ENCODE measurements around the gene CRNN.

Gene CRNN

DNA sequence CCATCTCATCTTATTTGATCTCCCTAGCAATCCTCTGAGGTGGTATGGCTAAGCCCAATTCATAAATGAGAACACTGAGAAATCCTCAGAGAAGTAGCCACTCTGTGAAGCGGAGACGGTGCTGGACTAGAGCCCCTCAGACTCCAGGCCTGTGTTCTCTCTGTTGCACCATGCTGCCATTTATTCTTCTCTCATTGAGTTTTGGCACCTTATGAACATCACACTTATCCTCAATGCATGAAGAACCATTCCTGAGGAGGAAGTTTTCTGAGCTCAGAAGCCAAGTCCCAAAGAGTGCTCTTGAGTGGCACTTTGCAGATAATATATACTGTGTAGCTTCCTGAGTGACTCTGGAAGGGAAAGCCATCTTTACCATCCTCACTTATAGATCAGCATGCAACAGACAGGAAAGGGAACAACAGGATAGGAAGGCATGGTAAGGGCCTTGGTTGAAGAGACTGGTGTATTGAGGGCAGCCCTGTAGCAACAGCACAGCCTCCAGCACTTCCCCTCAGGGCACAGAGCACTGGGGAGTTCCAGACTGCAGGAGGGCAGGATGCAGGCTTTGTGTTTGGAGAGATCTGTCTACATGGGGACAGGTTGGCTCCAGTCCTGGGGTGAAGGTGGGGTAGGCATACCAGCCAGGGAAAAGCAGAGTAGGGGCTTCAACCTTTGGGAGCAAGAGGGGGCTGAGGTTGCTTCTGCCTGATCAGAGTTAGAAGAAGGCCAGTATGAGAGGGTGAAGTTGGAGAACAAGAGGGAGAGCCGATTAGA is 1.6 kb upstream of the CRNN start:
- DNase-seq, result no peak

DNA sequence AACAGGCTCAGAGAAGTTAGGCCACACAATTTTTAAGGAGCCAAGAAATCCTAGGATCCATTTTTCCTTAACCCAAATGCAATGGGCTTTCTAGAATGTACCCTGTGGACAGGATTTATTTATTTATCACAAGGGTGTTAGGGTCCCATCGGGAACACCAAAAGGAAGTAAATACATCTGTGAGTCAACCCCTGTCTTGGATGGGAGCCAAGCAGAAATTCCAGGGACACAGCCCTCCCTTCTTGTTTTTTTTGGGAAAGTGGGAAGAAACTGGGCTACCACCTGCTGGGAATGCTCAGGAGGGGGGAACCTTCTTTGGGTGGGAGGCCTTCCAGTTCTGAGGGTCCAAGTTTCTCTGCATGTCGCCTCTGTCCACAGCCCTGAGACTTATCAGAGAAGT is 1.3 kb downstream of the CRNN start:
- DNase-seq, result no peak

DNA sequence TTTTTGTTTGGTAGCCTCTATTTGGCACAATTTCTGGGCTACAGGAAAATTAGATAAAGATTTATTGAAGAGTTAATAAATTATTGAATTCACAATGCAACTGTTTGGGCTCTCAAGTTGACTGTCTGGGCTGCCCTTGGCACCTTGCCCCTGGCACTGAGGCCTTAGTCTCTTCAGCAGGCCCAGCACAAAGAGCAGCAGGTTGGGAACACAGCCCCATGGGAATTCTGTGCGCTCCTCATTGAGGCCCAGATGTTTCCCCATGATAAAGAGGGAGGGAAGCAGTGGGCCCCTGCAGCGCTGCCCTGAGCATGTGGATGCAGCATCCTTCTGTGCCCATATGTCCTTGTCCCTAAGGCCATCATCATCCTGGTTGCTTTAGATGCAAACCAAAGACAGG is 2.9 kb downstream of the CRNN start:
- no peak for DNase-seq

DNA sequence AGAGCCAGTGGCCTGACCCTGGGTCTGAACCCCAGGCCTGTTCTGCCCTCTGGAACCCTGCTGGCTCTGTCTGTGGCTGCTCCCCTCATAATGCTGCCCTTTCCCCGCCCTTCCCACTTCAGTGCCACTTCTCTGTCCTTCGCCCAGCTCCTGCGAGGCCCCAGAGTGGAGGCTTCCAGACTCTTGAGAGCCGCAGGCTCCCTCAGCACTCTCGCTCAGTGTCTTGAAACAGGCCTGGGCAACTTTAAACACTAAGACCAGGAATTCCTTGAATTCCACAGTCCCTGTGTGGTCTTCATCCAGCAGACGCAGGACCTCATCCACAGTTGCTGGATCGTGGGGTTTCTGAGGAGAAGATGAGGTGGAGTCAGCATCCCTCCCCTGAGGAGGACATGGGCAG is 3.5 kb downstream of the CRNN start:
- no peak for DNase-seq

DNA sequence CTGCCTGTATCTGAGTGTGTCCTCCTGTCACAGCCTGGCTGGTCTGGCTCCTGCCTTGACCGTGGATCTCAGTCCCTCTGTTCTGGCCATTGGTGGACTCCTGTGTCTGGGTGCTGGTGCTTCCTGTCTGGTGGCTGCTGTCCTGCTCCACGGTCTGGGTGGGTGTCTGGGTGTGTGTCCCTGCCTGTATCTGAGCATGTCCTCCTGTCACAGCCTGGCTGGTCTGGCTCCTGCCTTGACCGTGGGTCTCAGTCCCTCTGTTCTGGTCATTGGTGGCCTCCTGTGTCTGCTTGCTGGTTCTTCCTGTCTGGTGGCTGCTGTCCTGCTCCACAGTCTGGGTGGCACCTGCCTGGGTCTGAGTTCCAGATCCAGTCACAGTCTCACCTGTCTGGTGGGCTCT is 4.0 kb downstream of the CRNN start:
- DNase-seq, result no peak

DNA sequence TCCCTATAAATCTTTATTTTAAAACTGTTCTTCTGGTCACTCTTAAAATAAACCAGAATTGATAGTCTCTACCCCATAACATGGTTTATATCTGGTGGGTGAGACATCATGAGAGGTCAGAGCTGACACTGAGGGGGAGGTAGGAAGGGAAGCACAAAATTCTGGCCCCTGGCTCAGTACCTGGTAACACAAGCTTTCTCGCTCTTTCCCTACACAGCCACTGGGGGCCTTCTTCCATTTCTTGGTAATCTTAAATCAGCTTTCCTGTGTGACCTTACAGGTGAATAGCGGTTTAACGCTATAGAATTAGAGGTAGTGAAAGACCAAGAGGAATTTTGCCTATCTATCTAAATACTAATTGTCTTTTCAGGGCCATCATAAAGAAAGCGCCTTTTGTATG is 5.4 kb downstream of the CRNN start:
- no peak for DNase-seq

DNA sequence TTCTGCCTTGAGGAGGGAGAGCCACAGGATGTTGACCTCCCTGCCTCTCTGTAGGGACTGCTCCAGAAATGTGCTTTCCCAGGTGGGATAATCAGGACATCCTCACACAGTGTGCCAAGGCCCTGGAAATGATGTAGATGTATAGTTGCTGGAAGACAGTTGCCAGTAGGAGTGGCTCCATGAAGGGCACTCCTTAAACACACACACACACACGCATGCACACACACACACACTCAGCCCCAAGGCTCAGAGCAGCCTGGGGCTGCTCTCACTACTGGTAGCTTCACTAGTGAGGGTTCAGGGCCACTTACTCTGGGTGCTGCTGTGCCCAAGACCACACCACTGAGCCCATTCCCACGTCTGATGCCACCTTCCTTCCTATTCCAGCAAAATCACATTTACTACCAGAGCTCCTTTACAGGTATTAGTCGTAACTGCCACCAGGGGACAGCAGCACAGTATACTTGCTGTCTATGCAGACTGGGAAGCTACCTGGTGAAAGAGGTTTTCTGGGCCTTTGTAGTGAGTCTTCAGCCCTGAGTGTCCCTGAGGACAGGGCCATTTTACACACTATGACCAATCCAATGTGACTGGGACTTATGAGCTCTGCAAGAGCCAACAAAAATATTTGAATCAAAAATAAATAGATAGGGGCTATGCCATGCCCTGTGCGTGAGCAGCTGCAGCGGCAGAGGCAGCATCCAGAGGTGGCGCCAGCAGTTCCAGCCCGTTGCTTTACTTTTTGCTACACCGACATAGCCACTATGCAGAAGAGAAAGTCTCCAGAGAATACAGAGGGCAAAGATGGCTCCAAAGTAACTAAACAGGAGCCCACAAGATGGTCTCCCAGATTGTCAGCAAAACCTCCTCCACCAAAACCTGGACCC is 15.0 kb downstream of the CRNN start:
- no peak for DNase-seq

DNA sequence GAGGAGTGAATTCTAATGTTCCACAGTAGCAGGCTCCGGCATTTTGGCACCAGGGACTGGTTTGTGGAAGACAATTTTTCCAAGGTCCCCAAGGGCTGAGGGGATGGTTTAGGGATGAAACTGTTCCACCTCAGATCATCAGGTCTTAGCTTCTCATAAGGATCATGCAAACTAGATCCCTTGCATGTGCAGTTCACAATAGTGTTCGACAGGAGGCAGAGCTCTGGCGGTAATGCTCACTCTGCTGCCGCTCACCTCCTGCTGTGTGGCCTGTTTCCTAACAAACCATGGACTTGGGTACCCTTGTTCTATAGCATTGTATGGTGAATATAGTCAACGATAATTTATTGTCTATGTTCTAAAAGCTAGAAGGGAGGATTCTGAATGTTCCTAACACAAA is 16.6 kb downstream of the CRNN start:
- DNase-seq, result no peak

DNA sequence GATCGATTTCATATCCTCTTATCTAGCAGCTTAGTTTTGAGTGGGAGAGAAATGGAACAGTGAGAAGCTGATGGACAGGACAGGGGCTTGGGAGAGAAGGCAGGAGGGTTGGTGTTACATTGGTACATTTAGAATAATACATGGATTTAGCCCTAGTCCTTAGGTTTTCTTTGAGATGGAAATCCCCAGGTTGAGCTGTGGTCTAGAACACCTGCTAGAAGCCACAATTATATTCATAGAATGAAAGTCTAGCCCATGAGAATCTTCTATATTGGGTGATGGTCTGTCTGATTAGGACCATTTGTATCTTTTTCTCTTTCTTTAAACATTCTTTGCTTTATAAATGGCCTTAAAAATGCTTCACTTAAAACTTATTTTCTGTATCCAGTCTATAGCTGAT is 19.9 kb downstream of the CRNN start:
- no peak for DNase-seq

DNA sequence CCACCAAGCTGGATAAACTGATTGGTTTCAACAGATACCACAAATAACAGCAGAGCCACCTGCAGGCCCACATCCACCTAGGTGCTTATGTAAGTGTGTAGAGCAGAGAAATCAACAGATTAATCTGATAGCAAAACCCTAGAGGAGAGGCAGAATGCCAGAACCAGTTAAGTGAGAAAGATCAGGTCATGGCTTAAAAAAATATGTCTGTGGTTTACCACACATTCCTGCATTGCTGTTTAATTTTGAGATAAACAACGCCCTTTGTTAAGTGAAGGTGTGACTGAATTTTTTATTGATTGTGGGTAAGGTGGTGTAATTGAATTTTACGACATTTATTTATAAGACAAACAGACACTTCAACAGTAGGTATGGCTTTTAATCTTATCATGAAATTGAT is 21.2 kb downstream of the CRNN start:
- DNase-seq, result no peak

DNA sequence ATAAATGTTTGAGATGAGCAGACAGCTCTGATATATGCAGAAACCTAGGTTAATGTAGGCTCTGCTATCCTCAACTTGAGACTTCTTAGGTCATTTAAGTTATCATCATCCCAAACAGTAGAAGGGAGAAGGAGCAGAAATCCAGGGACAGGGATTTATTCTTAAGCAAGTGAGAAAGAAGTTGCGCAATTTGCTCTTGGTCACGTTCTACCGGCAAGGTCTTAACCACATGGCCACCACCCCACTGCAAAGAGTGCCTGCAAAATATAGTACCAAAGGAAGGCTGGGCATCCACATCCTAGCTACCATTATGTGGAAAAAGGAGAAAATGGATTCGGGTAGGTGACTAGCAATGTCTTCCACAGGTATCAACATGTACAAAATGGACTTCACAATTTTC is 25.2 kb downstream of the CRNN start:
- no peak for DNase-seq

DNA sequence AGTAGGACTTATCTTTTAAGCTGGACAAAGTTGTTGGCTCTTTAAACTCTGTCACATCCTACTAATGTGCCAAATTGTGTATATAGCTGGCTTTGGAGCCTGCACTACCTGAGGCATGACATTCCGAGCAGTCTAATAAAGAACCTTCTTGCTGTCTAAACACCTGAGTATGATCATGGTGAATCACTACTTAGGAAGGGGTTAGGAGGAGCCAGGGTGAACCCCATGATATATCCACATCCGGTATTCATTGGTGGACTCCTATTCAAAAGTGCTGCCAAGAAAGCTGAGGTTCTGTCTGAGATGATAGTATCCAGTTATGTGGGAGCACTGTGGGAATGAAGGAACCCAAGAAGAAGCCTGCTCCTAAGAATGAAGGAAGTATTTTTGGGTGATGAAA is 27.1 kb downstream of the CRNN start:
- no peak for DNase-seq

DNA sequence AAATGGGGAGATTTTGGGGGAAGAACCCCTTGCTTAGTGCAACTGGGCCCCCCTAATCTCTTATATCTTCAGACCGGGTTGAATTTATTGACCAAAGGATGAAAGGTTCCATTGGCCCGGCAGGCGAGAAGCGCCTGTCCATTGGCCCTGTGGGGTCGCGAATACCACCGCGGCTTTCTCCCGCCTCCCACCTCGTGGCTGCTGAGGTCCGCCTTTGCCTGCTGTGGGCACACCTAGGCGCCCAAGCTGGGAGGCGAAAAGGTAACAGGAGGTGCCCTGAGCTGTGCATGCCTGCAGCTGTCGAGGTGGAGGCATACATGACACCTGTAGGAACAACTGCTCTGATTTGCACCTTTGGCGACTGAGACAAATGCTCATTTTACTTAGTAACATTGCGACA is 33.1 kb downstream of the CRNN start:
- DNase-seq, result no peak

DNA sequence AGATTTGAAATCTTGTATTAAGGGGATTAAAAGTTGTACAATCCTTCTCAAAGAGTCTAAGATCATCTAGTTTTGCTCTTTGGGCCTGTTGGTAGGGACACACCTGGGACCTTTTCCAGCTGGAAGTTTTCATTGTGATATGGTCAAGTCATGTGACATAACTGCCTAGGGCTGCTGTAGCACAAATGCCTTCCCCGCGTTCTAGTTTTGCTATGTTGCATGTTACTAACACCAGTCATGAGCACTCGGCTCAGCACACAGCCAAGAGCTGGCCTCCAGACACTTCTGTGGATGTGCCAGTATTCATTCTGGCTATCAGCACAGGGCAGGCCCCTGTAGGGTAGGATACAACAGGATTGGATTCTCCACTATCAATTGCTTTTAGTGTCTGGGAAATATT is 39.6 kb downstream of the CRNN start:
- DNase-seq, result no peak

DNA sequence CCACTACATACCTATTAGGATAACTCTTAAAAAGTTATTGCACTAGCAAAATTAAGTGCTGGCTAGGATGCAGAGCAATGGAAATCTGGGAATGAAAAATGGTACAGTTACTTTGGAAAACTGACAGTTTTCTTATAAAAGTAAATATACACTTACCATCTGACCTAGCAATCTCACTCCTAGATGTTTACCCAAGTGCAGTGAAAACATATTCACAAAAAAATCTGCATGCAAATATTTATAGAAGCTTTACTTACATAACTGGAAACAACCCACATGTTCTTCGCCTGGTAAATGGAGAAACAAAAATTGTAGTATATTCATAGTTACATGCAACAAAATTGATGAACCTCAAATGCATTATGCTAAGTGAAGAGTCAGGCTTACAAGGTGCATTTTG is 41.4 kb downstream of the CRNN start:
- no peak for DNase-seq

DNA sequence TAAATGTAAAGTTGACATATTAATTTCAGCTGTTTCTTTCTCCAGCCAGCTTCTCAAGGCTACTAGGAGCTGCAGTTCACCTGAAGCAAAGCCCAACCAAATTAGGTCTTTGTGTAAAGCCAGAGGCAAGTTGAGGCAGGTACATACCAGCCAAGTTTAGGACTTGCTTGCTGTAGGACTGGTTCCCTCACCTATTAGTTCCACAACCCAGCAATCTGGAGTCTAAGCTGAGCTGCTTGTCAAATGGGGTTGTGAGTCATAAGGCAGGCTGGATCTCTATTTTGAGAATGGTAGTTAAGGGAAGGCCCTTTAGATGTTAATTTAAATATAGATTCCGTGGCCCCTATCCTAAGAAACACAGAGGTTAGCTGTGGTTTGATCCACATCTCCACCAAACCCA is 46.6 kb downstream of the CRNN start:
- no peak for DNase-seq

DNA sequence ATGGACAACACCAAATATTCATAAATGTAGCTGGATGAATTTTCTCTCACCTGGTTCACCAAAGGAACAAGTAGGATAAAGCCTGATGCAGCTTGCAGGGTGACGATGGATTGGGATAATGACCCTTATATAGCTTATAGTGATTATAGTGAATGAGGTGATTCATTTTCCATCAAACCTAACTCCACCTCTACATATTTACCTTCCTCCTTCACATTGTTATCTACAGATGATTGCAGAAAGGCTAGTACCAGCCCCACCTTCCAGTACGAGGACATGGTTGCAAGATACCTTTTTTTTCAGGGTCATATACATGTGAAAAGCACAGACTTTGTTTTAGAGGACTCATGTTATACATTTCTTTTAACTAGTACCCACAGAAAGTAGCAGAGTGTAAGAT is 54.2 kb downstream of the CRNN start, which contains the start of gene FLG2:
Gene FLG2 (minus strand): TSS at position 101 of the 400 bp plus-strand sequence. CDS start 1,122 bp downstream, outside the sequence.
- DNase-seq, result no peak
